A673 (cell line): ENCODE data around the gene ASCL2. TPM values are rescaled to one million over a fixed set of nuclear protein-coding genes. Genes with fewer than 3 reads are reported as not detected.

Experiments
- Bru-seq: library from RNA; stranded (reverse); fragments of 400-500 nt; gene quantifications from one replicate; lab custom pipeline; 2021; lab: Mats Ljungman, UMichigan
- BruChase-seq, 2 experiments: library from RNA; stranded (reverse); fragments of 400-500 nt; gene quantifications; one replicate each; lab custom pipeline; 2021; lab: Mats Ljungman, UMichigan
- BruUV-seq: library from RNA; stranded (reverse); fragments of 400-500 nt; replicated peaks from 2 replicates; lab custom pipeline; 2021; lab: Mats Ljungman, UMichigan
- CTCF ChIA-PET: fragments of 300-600 bp; sonication (Branson Sonifier 250); formaldehyde crosslinking; loops from one replicate; lab custom pipeline; 2022; ENCODE audit warnings: antibody characterized with exemption; lab: Charles Lee
- POLR2A ChIA-PET: fragments of 300-600 bp; sonication (Branson Sonifier 250); formaldehyde crosslinking; loops from one replicate; lab custom pipeline; 2022; ENCODE audit warnings: antibody characterized with exemption; ENCODE audit not compliant: low non-redundant PET; lab: Charles Lee
- DNase-seq: peaks from one replicate; pipeline ENCODE4 v3.0.0-alpha.2; 2015; ENCODE audit warnings: low spot score
- H3K27ac ChIP-seq: fragments of 200-600 bp; sonication (generic); 2 replicates; pipeline ENCODE4 v1.5.1; 2016; ENCODE audit warnings: mixed run types, low read depth, mild to moderate bottlenecking, mixed read lengths, antibody characterized with exemption, low read length; ENCODE audit not compliant: poor library complexity, severe bottlenecking
- H3K27me3 ChIP-seq: fragments of 200-600 bp; sonication (generic); replicated peaks from 2 replicates; pipeline ENCODE4 v1.6.1; 2017; ENCODE audit warnings: mixed run types, low read depth, mild to moderate bottlenecking, mixed read lengths, antibody characterized with exemption, low read length; ENCODE audit not compliant: insufficient read depth, poor library complexity
- H3K36me3 ChIP-seq: fragments of 200-600 bp; sonication (generic); 2 replicates; pipeline ENCODE4 v1.6.1; 2016; ENCODE audit warnings: mixed run types, mild to moderate bottlenecking, mixed read lengths, antibody characterized with exemption, low read length; ENCODE audit not compliant: insufficient read depth, poor library complexity, severe bottlenecking
- H3K4me1 ChIP-seq: fragments of 200-600 bp; sonication (generic); 2 replicates; pipeline ENCODE4 v1.6.1; 2017; ENCODE audit warnings: mixed run types, mild to moderate bottlenecking, mixed read lengths, antibody characterized with exemption, low read length; ENCODE audit not compliant: insufficient read depth, poor library complexity, severe bottlenecking
- H3K4me3 ChIP-seq: fragments of 200-600 bp; sonication (generic); 2 replicates; pipeline ENCODE4 v1.5.1; 2016; ENCODE audit warnings: low read depth, mixed run types, mild to moderate bottlenecking, mixed read lengths, low read length; ENCODE audit not compliant: poor library complexity, severe bottlenecking
- H3K9me3 ChIP-seq: fragments of 200-600 bp; sonication (generic); 2 replicates; pipeline ENCODE4 v1.6.1; 2016; ENCODE audit warnings: mixed run types, low read depth, mild to moderate bottlenecking, mixed read lengths, antibody characterized with exemption, low read length; ENCODE audit not compliant: poor library complexity, severe bottlenecking
- EZH2 ChIP-seq: fragments of 200-600 bp; sonication (generic); IDR thresholded peaks from 2 replicates; pipeline ENCODE4 v1.6.1; 2017; ENCODE audit warnings: borderline replicate concordance, low read depth, mild to moderate bottlenecking, mixed read lengths, antibody characterized with exemption, low read length; ENCODE audit not compliant: poor library complexity, severe bottlenecking
- intact Hi-C: fragments of 100-400 bp; cut with micrococcal nuclease; formaldehyde crosslinking; loops from one replicate; pipeline ENCODE4 v1.10.0; 2022; ENCODE audit not compliant: unreplicated experiment
- long read RNA-seq: library from polyadenylated mRNA; stranded (forward); transcript quantifications from one replicate; pipeline ENCODE4 v2.0.0, GENCODE V29; 2022
- total RNA-seq: library from RNA; stranded (reverse); gene quantifications from 2 replicates; pipeline ENCODE4 v1.2.3, GENCODE V29; 2021
- TF ChIP-seq, protein P1 (sequence below): fragments of 300-800, 200-600 bp; sonication (generic); conservative IDR thresholded peaks from 2 replicates; pipeline ENCODE4 v1.5.1; 2017; ENCODE audit warnings: low read depth, mild to moderate bottlenecking, antibody characterized with exemption, low read length, moderate library complexity, mixed read lengths

ASCL2 gene
- total RNA-seq (not detected in 2 replicates), Bru-seq, nascent RNA (not detected), BruChase-seq, experiment 1, labeled RNA remaining after a 2-hour chase (not detected), BruChase-seq, experiment 2, labeled RNA remaining after a 6-hour chase (not detected)
- long read RNA-seq = 0 reads

DNA sequence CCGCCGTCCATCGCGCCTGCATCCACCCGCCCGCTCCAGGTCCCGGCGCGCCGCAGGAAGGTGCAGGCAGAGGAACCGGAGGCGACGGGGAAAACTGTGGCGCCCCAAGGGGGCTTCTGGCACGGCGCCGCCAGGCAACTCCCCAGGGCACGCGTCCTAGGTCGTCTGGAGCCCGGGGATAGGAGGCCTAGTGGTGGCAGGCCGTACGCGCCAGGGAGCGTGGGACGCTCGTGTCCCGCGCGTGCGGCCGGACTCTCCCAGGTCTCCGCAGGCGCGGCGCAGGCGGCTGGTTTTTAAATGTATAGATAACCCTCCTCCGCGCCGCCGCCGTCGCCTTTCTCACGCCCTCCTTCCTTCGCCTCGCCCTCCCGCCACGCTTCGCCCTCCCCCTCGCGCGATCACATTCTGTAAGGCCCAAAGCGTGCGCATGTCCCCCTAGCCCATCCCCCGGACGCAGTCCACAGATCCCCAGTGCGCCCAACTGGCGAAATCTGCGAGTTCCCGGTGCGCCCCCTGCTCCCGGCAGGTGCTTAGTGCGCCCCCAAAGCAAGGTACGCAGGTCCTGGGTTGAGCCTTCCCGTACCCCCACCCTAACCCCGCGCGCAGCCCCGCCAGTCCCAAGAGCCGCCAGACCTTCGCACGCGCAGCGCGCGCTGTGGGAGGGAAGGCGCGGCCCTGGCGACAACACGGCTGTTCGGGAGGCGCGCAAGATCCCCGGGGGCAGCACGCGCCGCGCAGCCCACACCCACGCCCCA, at the start of gene ASCL2:
Gene ASCL2 (minus strand): TSS at position 267 of the 755 bp plus-strand sequence. CDS start 256 bp downstream, at position 11.
- ChIA-PET CTCF (no interaction called here), POLR2A (no interaction called here)
- DNase-seq = no peak
- no peak within 1 kb of the TSS for H3K27ac ChIP-seq
- intact Hi-C loops = no loop called here
- TF ChIP-seq, protein P1, sequence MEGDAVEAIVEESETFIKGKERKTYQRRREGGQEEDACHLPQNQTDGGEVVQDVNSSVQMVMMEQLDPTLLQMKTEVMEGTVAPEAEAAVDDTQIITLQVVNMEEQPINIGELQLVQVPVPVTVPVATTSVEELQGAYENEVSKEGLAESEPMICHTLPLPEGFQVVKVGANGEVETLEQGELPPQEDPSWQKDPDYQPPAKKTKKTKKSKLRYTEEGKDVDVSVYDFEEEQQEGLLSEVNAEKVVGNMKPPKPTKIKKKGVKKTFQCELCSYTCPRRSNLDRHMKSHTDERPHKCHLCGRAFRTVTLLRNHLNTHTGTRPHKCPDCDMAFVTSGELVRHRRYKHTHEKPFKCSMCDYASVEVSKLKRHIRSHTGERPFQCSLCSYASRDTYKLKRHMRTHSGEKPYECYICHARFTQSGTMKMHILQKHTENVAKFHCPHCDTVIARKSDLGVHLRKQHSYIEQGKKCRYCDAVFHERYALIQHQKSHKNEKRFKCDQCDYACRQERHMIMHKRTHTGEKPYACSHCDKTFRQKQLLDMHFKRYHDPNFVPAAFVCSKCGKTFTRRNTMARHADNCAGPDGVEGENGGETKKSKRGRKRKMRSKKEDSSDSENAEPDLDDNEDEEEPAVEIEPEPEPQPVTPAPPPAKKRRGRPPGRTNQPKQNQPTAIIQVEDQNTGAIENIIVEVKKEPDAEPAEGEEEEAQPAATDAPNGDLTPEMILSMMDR = no peak
- peak; percentile 54 for TF ChIP-seq EZH2
- H3K36me3 ChIP-seq = no peaks in the 10 kb centered on the region
- no TSS peak for BruUV-seq
- peaks cover 69% of the 10 kb centered on the region for H3K27me3 ChIP-seq
- H3K4me1 ChIP-seq = no peaks in the 10 kb centered on the region
- H3K4me3 ChIP-seq = no peak within 1 kb of the TSS
- H3K9me3 ChIP-seq = no peaks in the 10 kb centered on the region

DNA sequence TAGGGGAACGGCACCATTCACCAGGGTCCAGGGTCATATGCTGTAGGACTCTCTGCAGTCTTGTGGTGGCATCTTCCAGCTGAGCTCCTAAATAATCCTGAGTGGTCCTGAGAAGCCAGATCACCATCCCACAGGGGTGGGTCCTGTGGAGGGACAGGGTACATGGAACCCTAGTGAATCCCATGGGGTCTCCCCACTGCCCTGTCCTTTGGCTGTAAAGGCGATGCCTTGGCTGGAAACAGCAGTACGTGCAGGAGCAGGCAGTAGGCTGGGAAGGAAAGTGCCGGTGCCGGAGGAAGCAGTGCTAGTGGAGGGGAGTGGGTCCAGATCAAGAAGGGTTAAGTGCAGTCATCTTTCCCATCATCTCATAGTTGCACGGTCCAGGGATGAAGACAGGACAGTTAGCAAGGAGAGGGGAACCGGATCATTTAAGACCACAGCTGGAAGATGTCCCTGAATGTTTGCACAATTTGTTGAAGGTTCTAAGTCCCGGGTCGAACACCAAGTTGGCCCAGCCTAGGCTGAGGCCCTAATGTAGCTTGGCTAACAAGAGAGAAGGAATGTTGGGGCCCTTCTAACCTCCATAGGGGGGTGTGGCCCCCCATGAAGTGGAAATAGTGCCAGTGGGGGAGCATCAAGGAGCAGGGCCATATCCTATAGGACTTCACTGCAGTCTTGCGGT, 49.5 kb upstream of the ASCL2 start:
- Histone ChIP-seq H3K4me1 (peaks cover under 1% of the 10 kb centered on the region), H3K27ac (no peak overlapping the region), H3K27me3 (no peaks in the 10 kb centered on the region), H3K9me3 (no peaks in the 10 kb centered on the region), H3K4me3 (no peak overlapping the region), H3K36me3 (no peaks in the 10 kb centered on the region)
- no peak for DNase-seq
- CTCF ChIA-PET = no interaction called here
- no TSS peak for BruUV-seq
- POLR2A ChIA-PET = no interaction called here
- no peak for TF ChIP-seq EZH2
- TF ChIP-seq, protein P1 = no peak
- intact Hi-C loops = no loop called here

DNA sequence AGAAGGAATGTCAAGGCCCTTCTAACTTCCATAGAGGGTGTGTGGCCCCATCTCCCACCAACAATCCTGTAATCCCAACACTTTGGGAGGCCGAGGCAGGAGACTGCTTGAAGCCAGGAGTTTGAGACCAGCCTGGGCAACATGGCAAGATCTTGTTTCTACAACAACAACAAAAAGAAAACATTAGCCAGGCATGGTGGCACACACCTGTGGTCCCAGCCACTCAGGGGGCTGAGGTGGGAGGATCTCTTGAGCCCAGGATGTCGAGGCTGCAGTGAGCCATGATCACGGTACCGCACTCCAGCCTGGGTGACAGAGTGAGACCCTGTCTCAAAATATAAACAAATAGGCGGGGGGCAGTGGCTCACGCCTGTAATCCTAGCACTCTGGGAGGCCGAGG, 48.3 kb upstream of the ASCL2 start:
- no peak for DNase-seq
- intact Hi-C loops = no loop called here

More for the DNA sequence above, 48.3 kb upstream of the ASCL2 start:
- ChIA-PET POLR2A (no interaction called here), CTCF (no interaction called here)
- no peaks in the 10 kb centered on the region for H3K9me3 ChIP-seq
- H3K36me3 ChIP-seq = no peaks in the 10 kb centered on the region
- TF ChIP-seq, protein P1 = no peak
- no peak for TF ChIP-seq EZH2
- H3K4me3 ChIP-seq = no peak overlapping the region
- H3K27me3 ChIP-seq = no peaks in the 10 kb centered on the region
- no peak overlapping the region for H3K27ac ChIP-seq
- H3K4me1 ChIP-seq = peaks cover 9% of the 10 kb centered on the region
- no TSS peak for BruUV-seq
